H1 (cell line): Measurements from ENCODE around the gene BTN1A1. TPM values are rescaled to one million over a fixed set of nuclear protein-coding genes. Genes with fewer than 3 reads are reported as not detected.

Experiments
- CTCF ChIA-PET: fragments of 300-600 bp; sonication (Branson Sonifier 250); formaldehyde crosslinking; loops from one replicate; lab custom pipeline; 2021; ENCODE audit not compliant: partially characterized antibody; lab: Charles Lee
- POLR2A ChIA-PET: fragments of 300-600 bp; sonication (Branson Sonifier 250); formaldehyde crosslinking; loops from one replicate; lab custom pipeline; 2021; ENCODE audit warnings: inconsistent platforms; ENCODE audit not compliant: partially characterized antibody; lab: Charles Lee
- DNase-seq, 2 experiments: peaks; one replicate each; pipeline versions ENCODE4 v3.0.0 to v3.0.0-alpha.2; 2010 to 2022; ENCODE audit warnings: low spot score in 2 of 2, low read depth in 1 of 2, mixed read lengths in 1 of 2
- FAIRE-seq: peaks from 2 replicates; lab custom pipeline; 2011; peaks lifted over from hg19 to GRCh38; lab: Jason Lieb, UNC
- H2AFZ ChIP-seq: 2 replicates; pipeline ENCODE4 v1.8.1; 2012; ENCODE audit warnings: low read length, inconsistent platforms
- H2AK5ac ChIP-seq: 2 replicates; pipeline ENCODE4 v1.6.1; 2013; ENCODE audit warnings: low read depth, low read length
- H2BK120ac ChIP-seq: replicated peaks from 2 replicates; pipeline ENCODE3; 2013; ENCODE audit warnings: low read depth, low read length, inconsistent platforms
- H2BK12ac ChIP-seq: 2 replicates; pipeline ENCODE4 v1.6.1; 2013; ENCODE audit warnings: low read depth, low read length
- H2BK15ac ChIP-seq: 2 replicates; pipeline ENCODE4 v1.6.1; 2013; ENCODE audit warnings: low read length
- H2BK20ac ChIP-seq: 2 replicates; pipeline ENCODE4 v1.6.1; 2013; ENCODE audit warnings: low read length
- H2BK5ac ChIP-seq: 2 replicates; pipeline ENCODE4 v1.6.1; 2013; ENCODE audit warnings: low read depth, low read length
- H3K14ac ChIP-seq: 2 replicates; pipeline ENCODE4 v1.6.1; 2013; ENCODE audit warnings: inconsistent platforms; ENCODE audit not compliant: insufficient read length
- H3K18ac ChIP-seq: 2 replicates; pipeline ENCODE4 v1.6.1; 2013; ENCODE audit warnings: low read length; ENCODE audit errors: extremely low read depth
- H3K23ac ChIP-seq: 2 replicates; pipeline ENCODE4 v1.6.1; 2013; ENCODE audit warnings: inconsistent platforms; ENCODE audit not compliant: insufficient read length
- H3K23me2 ChIP-seq: 2 replicates; pipeline ENCODE4 v1.6.1; 2013; ENCODE audit warnings: low read depth, low read length
- H3K27ac ChIP-seq: 2 replicates; pipeline ENCODE4 v1.6.1; 2011; ENCODE audit warnings: low read depth, low read length, inconsistent platforms
- H3K27me3 ChIP-seq, 4 experiments: replicated peaks in 1 of 4; 1 replicate in 1 of 4; 2 replicates in 3 of 4; pipeline versions ENCODE4 v1.6.1 to v1.8.1; 2011 to 2013; ENCODE audit warnings: low read length in 3 of 4, mild to moderate bottlenecking in 3 of 4, inconsistent platforms in 2 of 4, mixed read lengths in 2 of 4, moderate library complexity in 1 of 4; ENCODE audit not compliant: control insufficient read depth in 3 of 4, insufficient read depth in 3 of 4; ENCODE audit errors: extremely low read depth in 1 of 4
- H3K36me3 ChIP-seq, 4 experiments: 2 replicates each; pipeline versions ENCODE4 v1.6.1 to v1.8.1; 2011 to 2013; ENCODE audit warnings: mild to moderate bottlenecking in 4 of 4, low read length in 3 of 4, moderate library complexity in 2 of 4, control low read depth in 1 of 4, inconsistent platforms in 1 of 4; ENCODE audit not compliant: insufficient read depth in 4 of 4, control insufficient read depth in 2 of 4
- H3K4ac ChIP-seq: replicated peaks from 2 replicates; pipeline ENCODE3; 2013; ENCODE audit warnings: low read length, low read depth, mixed read lengths, inconsistent platforms; ENCODE audit not compliant: insufficient read length
- H3K4me1 ChIP-seq, 4 experiments: replicated peaks in 1 of 4; 1 replicate in 1 of 4; 2 replicates in 3 of 4; pipeline versions ENCODE4 v1.6.1 to v1.8.1; 2011 to 2013; ENCODE audit warnings: low read length in 3 of 4, inconsistent platforms in 2 of 4, mixed read lengths in 1 of 4; ENCODE audit not compliant: insufficient read depth in 4 of 4, control insufficient read depth in 3 of 4
- H3K4me2 ChIP-seq, 2 experiments: 2 replicates each; pipeline versions ENCODE4 v1.6.1 to v1.8.1; 2011 to 2013; ENCODE audit warnings: low read depth in 2 of 2, low read length in 2 of 2, control low read depth in 1 of 2, inconsistent platforms in 1 of 2, mild to moderate bottlenecking in 1 of 2; ENCODE audit not compliant: insufficient read depth in 1 of 2
- H3K4me3 ChIP-seq, 4 experiments: fragments of 200-600, 300-600 bp in 1 of 4; sonication (generic), shearing (Covaris generic), sonication (Bioruptor Twin) in 1 of 4; 2 replicates each; pipeline versions ENCODE4 v1.5.1 to v1.8.1; 2011 to 2016; ENCODE audit warnings: low read length in 4 of 4, low read depth in 3 of 4, control low read depth in 2 of 4, inconsistent platforms in 2 of 4, mild to moderate bottlenecking in 2 of 4, mixed read lengths in 1 of 4, moderate library complexity in 1 of 4; ENCODE audit not compliant: insufficient read depth in 2 of 4; ENCODE audit errors: extremely low read depth in 1 of 4
- H3K56ac ChIP-seq: replicated peaks from 2 replicates; pipeline ENCODE3; 2013; ENCODE audit warnings: low read depth, mild to moderate bottlenecking, mixed read lengths, low read length, inconsistent platforms; ENCODE audit not compliant: insufficient read length
- H3K79me1 ChIP-seq: 2 replicates; pipeline ENCODE4 v1.6.1; 2013; ENCODE audit warnings: low read depth, low read length, control low read depth
- H3K79me2 ChIP-seq, 2 experiments: 2 replicates each; pipeline versions ENCODE4 v1.6.1 to v1.8.1; 2012 to 2013; ENCODE audit warnings: low read length in 2 of 2, mild to moderate bottlenecking in 2 of 2, inconsistent platforms in 1 of 2; ENCODE audit not compliant: insufficient read depth in 2 of 2, control insufficient read depth in 1 of 2
- H3K9ac ChIP-seq, 4 experiments: replicated peaks in 1 of 4; 1 replicate in 1 of 4; 2 replicates in 3 of 4; pipeline versions ENCODE4 v1.6.1 to v1.8.1; 2011 to 2013; ENCODE audit warnings: low read depth in 3 of 4, low read length in 3 of 4, control low read depth in 2 of 4, mild to moderate bottlenecking in 2 of 4, moderate library complexity in 2 of 4, inconsistent platforms in 1 of 4; ENCODE audit errors: extremely low read depth in 1 of 4
- H3K9me3 ChIP-seq, 2 experiments: 2 replicates each; pipeline versions ENCODE4 v1.6.1 to v1.8.1; 2012 to 2013; ENCODE audit warnings: mild to moderate bottlenecking in 2 of 2, moderate library complexity in 2 of 2, control low read depth in 1 of 2, inconsistent platforms in 1 of 2, low read depth in 1 of 2, low read length in 1 of 2, mixed read lengths in 1 of 2; ENCODE audit not compliant: insufficient read depth in 2 of 2
- H4K20me1 ChIP-seq, 2 experiments: replicated peaks in 1 of 2; 2 replicates each; pipeline versions ENCODE3 to v1.8.1; 2011 to 2013; ENCODE audit warnings: inconsistent platforms in 2 of 2, low read length in 2 of 2, mild to moderate bottlenecking in 1 of 2; ENCODE audit not compliant: insufficient read depth in 2 of 2, control insufficient read depth in 1 of 2
- H4K5ac ChIP-seq: 2 replicates; pipeline ENCODE4 v1.6.1; 2013; ENCODE audit warnings: low read length, low read depth, mixed read lengths, inconsistent platforms; ENCODE audit not compliant: insufficient read length
- H4K8ac ChIP-seq: 2 replicates; pipeline ENCODE4 v1.8.0; 2013; ENCODE audit warnings: mild to moderate bottlenecking, moderate library complexity, low read length, inconsistent platforms; ENCODE audit not compliant: insufficient read depth; ENCODE audit errors: extremely low read depth
- H4K91ac ChIP-seq: replicated peaks from 2 replicates; pipeline ENCODE3; 2013; ENCODE audit warnings: low read length, mixed read lengths, inconsistent platforms; ENCODE audit not compliant: insufficient read length
- CHD1 ChIP-seq: IDR thresholded peaks from 2 replicates; pipeline ENCODE4 v1.6.1; 2012; ENCODE audit warnings: low read depth, low read length, improper control_type of control experiment
- CHD2 ChIP-seq: IDR thresholded peaks from 2 replicates; pipeline ENCODE4 v1.6.1; 2012; ENCODE audit warnings: low read length, improper control_type of control experiment
- GABPA ChIP-seq: IDR thresholded peaks from 2 replicates; pipeline ENCODE4 v1.6.1; 2011; ENCODE audit warnings: mild to moderate bottlenecking, low read length, moderate library complexity, borderline replicate concordance; ENCODE audit not compliant: insufficient read depth
- KDM4A ChIP-seq: IDR thresholded peaks from one replicate; pipeline ENCODE4 v1.7.1; 2012; ENCODE audit warnings: low read depth, mild to moderate bottlenecking, moderate library complexity, low read length, inconsistent platforms; ENCODE audit not compliant: severe bottlenecking
- NRF1 ChIP-seq: IDR thresholded peaks from 2 replicates; pipeline ENCODE4 v1.6.1; 2011; ENCODE audit warnings: mild to moderate bottlenecking, low read depth, low read length, improper control_type of control experiment
- RAD21 ChIP-seq, 2 experiments: IDR thresholded peaks in 1 of 2; conservative IDR thresholded peaks in 1 of 2; 2 replicates each; pipeline ENCODE4 v1.6.1; 2011; ENCODE audit warnings: low read depth in 2 of 2, low read length in 2 of 2, improper control_type of control experiment in 1 of 2, inconsistent platforms in 1 of 2, mild to moderate bottlenecking in 1 of 2, moderate library complexity in 1 of 2
- SAP30 ChIP-seq: fragments of 300-600 bp; sonication (generic); IDR thresholded peaks from 2 replicates; pipeline ENCODE4 v1.7.1; 2012; ENCODE audit warnings: low read length, moderate library complexity, mild to moderate bottlenecking, inconsistent platforms; ENCODE audit not compliant: insufficient read depth, insufficient replicate concordance
- SIRT6 ChIP-seq: IDR thresholded peaks from one replicate; pipeline ENCODE4 v1.7.1; 2012; ENCODE audit warnings: low read length, inconsistent platforms
- whole genome bisulfite sequencing, 2 experiments: shearing (Covaris generic) in 1 of 2; methylation state at CpG; one replicate each; pipeline versions ENCODE4 v1.1.6 to v1.1.7; 2013 to 2015; ENCODE audit warnings: low lambda C conversion rate in 2 of 2, mixed read lengths in 2 of 2, inconsistent platforms in 1 of 2, low coverage in 1 of 2, missing lambda C conversion rate in 1 of 2; ENCODE audit not compliant: insufficient replicate concordance in 2 of 2, insufficient coverage in 1 of 2, insufficient read length in 1 of 2; ENCODE audit errors: extremely low coverage in 1 of 2, missing lambda C conversion rate in 1 of 2; 5-methylcytosine and 5-hydroxymethylcytosine counted together
- polyA plus RNA-seq, 7 experiments: library from polyadenylated mRNA; depleted of rRNA in 3 of 7; stranded (reverse) in 5 of 7; unstranded in 2 of 7; fragments of >200 nt in 5 of 7; fragments of 200-250 nt in 2 of 7; gene quantifications; 1 replicate in 5 of 7; 2 replicates in 1 of 7; 4 replicates in 1 of 7; pipeline versions ENCODE4 v1.2.1 to v1.2.3, GENCODE V29; 2011 to 2013; ENCODE audit warnings: missing spikeins in 2 of 7, mixed read lengths in 2 of 7
- total RNA-seq: library from RNA; stranded (reverse); fragmentation: NEBNext Ultra II Directional; extraction: Animal tissue kit (Norgen Biotek cat#: 25700); gene quantifications from 2 replicates; pipeline ENCODE4 v1.2.1, GENCODE V29; 2021

The BTN1A1 gene
- total and polyA plus RNA-seq, 2 of the 8 experiments (the other 6 are each of a cell fraction or from before 2014, with no cell fraction given) = 0.28 to 0.35 TPM

GRCh38 chr6:26487466-26487865 lies 12.6 kb upstream of the BTN1A1 start:
- Histone ChIP-seq H2BK120ac (no peak overlapping the region), H2BK20ac (no peak overlapping the region), H2AFZ (no peak overlapping the region), H3K4ac (no peak overlapping the region), H4K91ac (no peak overlapping the region), H2BK12ac (no peak overlapping the region), H3K9ac (no peak overlapping the region), H2BK5ac (no peak overlapping the region), H3K36me3 (no peaks in the 10 kb centered on the region), H4K5ac (no peak overlapping the region), H3K14ac (no peak overlapping the region), H3K27ac (no peak overlapping the region), H3K23ac (no peak overlapping the region), H3K79me2 (no peaks in the 10 kb centered on the region), H3K79me1 (no peaks in the 10 kb centered on the region), H3K9me3 (0 out of 4 replicates have a peak, but pooled peaks cover 0 to 3% of the 10 kb centered on the region in 2 experiments), H3K4me1 (no peaks in the 10 kb centered on the region), H4K8ac (no peak overlapping the region), H3K4me2 (no peak overlapping the region), H2AK5ac (no peak overlapping the region), H3K4me3 (no peak overlapping the region), H3K56ac (no peak overlapping the region), H3K27me3 (no peaks in the 10 kb centered on the region), H2BK15ac (no peak overlapping the region), H4K20me1 (no peaks in the 10 kb centered on the region), H3K23me2 (no peaks in the 10 kb centered on the region), H3K18ac (no peak overlapping the region)
- no peak for TF ChIP-seq CHD2
- no peak for TF ChIP-seq KDM4A
- TF ChIP-seq GABPA = no peak
- no peak for TF ChIP-seq RAD21 (IDR thresholded peaks at IDR 0.05 in 1 of 2, conservative IDR thresholded peaks at IDR 0.05 in 1 of 2; ENCODE audit: low read depth in 2 of 2, low read length in 2 of 2)
- no peak for TF ChIP-seq SAP30
- no peak for TF ChIP-seq NRF1
- TF ChIP-seq CHD1 = no peak
- no peak for TF ChIP-seq SIRT6
- ChIA-PET POLR2A (interaction anchor here (0.7 kb wide), 1 partner anchor 8 kb away, joined by 4 read pairs; no protein-coding TSS in a partner anchor), CTCF (no interaction called here)
- no peak for DNase-seq
- no peak for FAIRE-seq
- 94% methylated on average over 1 of the region's 1 CpG; no CpG with 5 or more reads in 1 of the 2 experiments for WGBS, 2 experiments
